IgD-negative memory B cell (primary cell): Measurements from ENCODE around the gene DOP1A. TPM values are rescaled to one million over a fixed set of nuclear protein-coding genes. Genes with fewer than 3 reads are reported as not detected.

Experiments used
- H3K27ac Mint-ChIP-seq, 3 donors: one replicate each; pipeline ENCODE4 v1.8.0; 2020 to 2022; ENCODE audit warnings: mild to moderate bottlenecking in 3 of 3, mixed read lengths in 3 of 3, moderate library complexity in 1 of 3
- H3K27me3 Mint-ChIP-seq: one replicate; pipeline ENCODE4 v1.8.0; 2021; ENCODE audit warnings: mixed read lengths
- H3K36me3 Mint-ChIP-seq: one replicate; pipeline ENCODE4 v1.8.0; 2020; ENCODE audit warnings: mild to moderate bottlenecking, mixed read lengths
- H3K4me1 Mint-ChIP-seq, 3 donors: one replicate each; pipeline ENCODE4 v1.8.0; 2020 to 2022; ENCODE audit warnings: mixed read lengths in 3 of 3, mild to moderate bottlenecking in 1 of 3
- H3K4me3 Mint-ChIP-seq, 4 donors: one replicate each; pipeline ENCODE4 v1.8.0; 2020 to 2022; ENCODE audit warnings: mild to moderate bottlenecking in 4 of 4, mixed read lengths in 4 of 4, moderate library complexity in 3 of 4
- H3K9me3 Mint-ChIP-seq, 3 donors: one replicate each; pipeline ENCODE4 v1.8.0; 2020 to 2021; ENCODE audit warnings: mixed read lengths in 3 of 3, mild to moderate bottlenecking in 1 of 3
- polyA plus RNA-seq: library from polyadenylated mRNA; unstranded; fragments of 300-500 nt; fragmentation: Illumina TruSeq; gene quantifications from one replicate; pipeline ENCODE4 v1.2.3, GENCODE V29; 2021

Gene DOP1A
- polyA plus RNA-seq, 1 donor from 2014 or later, result 4.9 TPM

GRCh38 chr6:83192871-83193746 is 125.6 kb downstream of the DOP1A start, which contains the start of the genes PGM3 and RWDD2A:
TSS of gene PGM3 (minus strand) at chr6:83193265. CDS start at chr6:83191012, 2,253 bp downstream.
TSS of gene RWDD2A (plus strand) at chr6:83193357. CDS start at chr6:83194452, 1,095 bp downstream.
- H3K9me3 Mint-ChIP-seq, result no peaks in the 10 kb centered on the region
- peaks cover 18 to 31% (median 31%) of the 10 kb centered on the region in 3 donors for H3K4me1 Mint-ChIP-seq
- no peaks in the 10 kb centered on the region for H3K36me3 Mint-ChIP-seq
- no peaks in the 10 kb centered on the region for H3K27me3 Mint-ChIP-seq
- peak within 1 kb of the TSS; percentile 63 to 98 (median 95) for H3K27ac Mint-ChIP-seq
- peak within 1 kb of the TSS; percentile 90 to 100 (median 96) for H3K4me3 Mint-ChIP-seq

- peak overlapping the region; percentile 4 to 29 (median 4) for H3K27ac Mint-ChIP-seq
- H3K4me3 Mint-ChIP-seq, result peak overlapping the region; percentile 90 to 100 (median 94)
- H3K36me3 Mint-ChIP-seq, result no peaks in the 10 kb centered on the region
- H3K9me3 Mint-ChIP-seq, result no peaks in the 10 kb centered on the region
- H3K4me1 Mint-ChIP-seq, result peaks cover 18 to 31% (median 31%) of the 10 kb centered on the region in 3 donors
- H3K27me3 Mint-ChIP-seq, result no peaks in the 10 kb centered on the region
These were observed 126.5 kb downstream of the DOP1A start for GRCh38 chr6:83193747-83194566.

GRCh38 chr6:83198486-83199172 is 131.2 kb downstream of the DOP1A start:
- Mint-ChIP-seq H3K27me3 (no peaks in the 10 kb centered on the region), H3K4me1 (peaks cover 6 to 18% (median 18%) of the 10 kb centered on the region in 3 donors), H3K4me3 (no peak overlapping the region), H3K27ac (no peak overlapping the region), H3K36me3 (no peaks in the 10 kb centered on the region), H3K9me3 (no peaks in the 10 kb centered on the region)

GRCh38 chr6:83199173-83199862 is 131.8 kb downstream of the DOP1A start:
- no peaks in the 10 kb centered on the region for H3K9me3 Mint-ChIP-seq
- H3K4me1 Mint-ChIP-seq, result peaks cover 2 to 13% (median 13%) of the 10 kb centered on the region in 3 donors
- H3K36me3 Mint-ChIP-seq, result no peaks in the 10 kb centered on the region
- H3K27me3 Mint-ChIP-seq, result no peaks in the 10 kb centered on the region
- no peak overlapping the region for H3K4me3 Mint-ChIP-seq
- H3K27ac Mint-ChIP-seq, result no peak overlapping the region

- Mint-ChIP-seq H3K9me3 (no peaks in the 10 kb centered on the region), H3K27ac (no peak overlapping the region), H3K27me3 (no peaks in the 10 kb centered on the region), H3K4me3 (no peak overlapping the region), H3K4me1 (peaks cover 0 to 10% (median 9%) of the 10 kb centered on the region in 3 donors), H3K36me3 (no peaks in the 10 kb centered on the region)
These were observed 132.4 kb downstream of the DOP1A start for GRCh38 chr6:83199863-83200225.

GRCh38 chr6:83202031-83202430 is 134.6 kb downstream of the DOP1A start:
- H3K27me3 Mint-ChIP-seq, result no peaks in the 10 kb centered on the region
- peaks cover 2% of the 10 kb centered on the region for H3K36me3 Mint-ChIP-seq
- no peaks in the 10 kb centered on the region for H3K9me3 Mint-ChIP-seq
- H3K4me1 Mint-ChIP-seq, result peaks cover 0 to 3% (median 0%) of the 10 kb centered on the region in 3 donors
- no peak overlapping the region for H3K27ac Mint-ChIP-seq
- no peak overlapping the region for H3K4me3 Mint-ChIP-seq

GRCh38 chr6:83215131-83216047 is 147.9 kb downstream of the DOP1A start:
- Mint-ChIP-seq H3K4me1 (no peaks in the 10 kb centered on the region), H3K36me3 (no peaks in the 10 kb centered on the region), H3K27me3 (peaks cover 4% of the 10 kb centered on the region), H3K27ac (no peak overlapping the region), H3K4me3 (no peak overlapping the region), H3K9me3 (no peaks in the 10 kb centered on the region)

- Mint-ChIP-seq H3K4me1 (no peaks in the 10 kb centered on the region), H3K9me3 (no peaks in the 10 kb centered on the region), H3K36me3 (no peaks in the 10 kb centered on the region), H3K4me3 (no peak overlapping the region), H3K27ac (peak overlapping the region in 1 of 3 donors; percentile 18), H3K27me3 (no peaks in the 10 kb centered on the region)
These were observed 149.3 kb downstream of the DOP1A start for GRCh38 chr6:83216806-83217205.

Other genes starting within 250 kb of the DOP1A start
- gene UBE3D, start 1.8 kb upstream of the DOP1A start, polyA plus RNA-seq, result 6.2 TPM
- gene PGM3, start 125.6 kb downstream of the DOP1A start, polyA plus RNA-seq, result 11.6 TPM
- gene RWDD2A, start 125.7 kb downstream of the DOP1A start, polyA plus RNA-seq, result 1.8 TPM